NOMO-1 treated with dmso at 0.1 percent for 144 hours (cell line): ENCODE measurements around the gene RXFP1.

ENCODE experiments used
- DNase-seq: peaks from one replicate; lab custom pipeline; 2025; ENCODE audit not compliant: unreplicated experiment; lab: John Stamatoyannopoulos, UW

RXFP1 gene

DNA sequence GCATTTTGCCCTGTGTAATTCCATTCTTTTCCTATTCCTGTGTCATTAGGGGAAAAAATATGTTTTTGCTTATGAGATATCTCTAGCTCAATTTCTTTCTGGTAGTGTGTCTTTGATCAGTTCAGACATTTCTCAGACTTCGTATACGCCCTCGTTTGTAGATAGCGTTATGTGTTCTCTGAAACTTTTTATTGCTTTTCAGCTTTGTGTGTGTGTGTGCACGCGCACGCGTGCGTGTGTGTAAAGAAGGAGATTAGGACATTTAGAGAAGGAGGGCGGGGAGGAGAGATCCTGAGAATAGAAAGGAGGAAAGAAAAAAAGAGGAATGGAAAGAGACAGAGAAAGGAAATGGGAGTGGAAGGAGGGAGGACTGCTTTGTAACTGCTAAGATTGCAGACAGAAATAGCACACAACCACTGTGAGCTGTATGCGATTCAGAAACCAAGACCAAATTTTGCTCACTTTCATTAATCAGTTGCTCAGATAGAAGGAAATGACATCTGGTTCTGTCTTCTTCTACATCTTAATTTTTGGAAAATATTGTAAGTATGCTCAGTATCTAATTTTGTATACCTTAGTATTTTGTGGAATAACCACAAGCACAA is at the start of gene RXFP1:
Gene RXFP1, plus strand, starts transcription at position 399 of the 605 bp plus-strand sequence. Its CDS starts 95 bp downstream, at position 494.
- DNase-seq, result no peak

- DNase-seq, result no peak
These were observed 39.9 kb upstream of the RXFP1 start for GRCh38 chr4:158481811-158482210.

- DNase-seq, result peak; percentile 11
These were observed 37.4 kb upstream of the RXFP1 start for GRCh38 chr4:158484173-158484885.

DNA sequence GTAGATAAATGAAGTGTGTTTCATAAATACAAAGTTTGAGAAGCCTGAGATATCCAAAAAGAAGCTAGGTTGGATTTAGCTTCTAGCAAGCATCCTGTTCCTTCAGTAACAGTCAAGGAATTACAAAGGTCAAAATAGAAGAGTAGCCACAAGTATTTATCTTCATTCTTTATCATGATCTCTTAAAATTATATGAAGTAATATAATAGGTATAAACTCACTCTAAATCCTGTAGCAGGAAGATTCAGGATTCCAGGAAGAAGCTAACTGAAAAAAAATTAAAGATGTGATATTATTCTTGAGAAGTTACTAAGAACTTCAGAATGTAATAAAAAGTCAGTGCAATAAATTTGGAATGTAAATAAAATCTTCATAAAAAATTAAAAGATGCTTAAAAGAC is 31.1 kb upstream of the RXFP1 start:
- DNase-seq, result no peak

GRCh38 chr4:158492391-158492790 is 29.3 kb upstream of the RXFP1 start:
- no peak for DNase-seq

DNA sequence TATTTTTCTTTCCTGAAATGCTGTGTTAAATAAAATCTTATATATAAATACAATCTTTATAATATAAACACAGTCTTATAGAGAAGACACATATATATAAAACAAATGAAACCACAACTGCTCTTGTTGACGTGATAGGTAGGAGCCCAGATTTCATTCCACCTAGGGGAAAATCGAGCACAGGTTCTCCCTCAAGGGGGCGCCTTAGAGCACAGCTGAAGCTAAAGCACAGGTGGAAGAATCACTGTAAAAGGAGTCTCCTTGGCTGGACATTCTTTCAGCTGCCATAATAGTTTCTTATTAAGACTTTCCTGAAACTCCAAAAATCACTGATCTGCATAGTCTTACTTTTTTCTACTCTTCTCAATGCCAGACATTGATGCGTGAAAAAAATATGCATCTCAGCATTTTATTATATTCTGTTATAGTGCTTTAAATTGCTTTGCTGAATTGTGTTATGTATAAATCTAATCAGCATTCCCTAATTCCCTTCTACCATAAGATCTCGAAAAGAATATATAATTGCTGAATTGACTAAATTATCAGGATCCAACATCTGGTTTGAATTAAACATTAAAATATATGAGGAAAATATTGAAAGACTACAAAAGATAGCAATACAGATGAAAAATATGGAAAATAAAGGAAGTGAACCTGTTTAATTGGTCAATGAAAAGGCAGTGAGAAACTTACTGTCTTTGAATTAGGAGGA is 25.5 kb upstream of the RXFP1 start:
- DNase-seq, result peak; percentile 12

DNA sequence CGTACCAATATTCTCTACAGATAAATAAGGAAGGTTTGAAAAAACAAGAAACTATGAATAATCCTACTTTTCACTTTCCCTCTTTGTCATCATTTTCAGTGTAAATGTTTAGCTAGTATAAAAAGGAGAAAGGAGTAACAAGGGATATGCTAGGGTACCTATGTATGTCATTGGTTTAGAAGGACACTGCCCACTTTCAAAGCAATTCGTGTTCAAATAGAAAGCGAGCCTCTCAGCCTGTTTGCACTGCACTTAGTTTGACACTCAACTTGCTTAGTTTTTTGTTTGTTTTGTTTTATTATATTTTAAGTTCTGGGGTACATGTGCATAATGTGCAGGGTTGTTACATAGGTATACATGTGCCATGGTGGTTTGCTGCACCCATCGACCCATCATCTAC is 21.6 kb upstream of the RXFP1 start:
- no peak for DNase-seq

GRCh38 chr4:158513256-158513655 is 8.4 kb upstream of the RXFP1 start:
- DNase-seq, result peak; percentile 38

DNA sequence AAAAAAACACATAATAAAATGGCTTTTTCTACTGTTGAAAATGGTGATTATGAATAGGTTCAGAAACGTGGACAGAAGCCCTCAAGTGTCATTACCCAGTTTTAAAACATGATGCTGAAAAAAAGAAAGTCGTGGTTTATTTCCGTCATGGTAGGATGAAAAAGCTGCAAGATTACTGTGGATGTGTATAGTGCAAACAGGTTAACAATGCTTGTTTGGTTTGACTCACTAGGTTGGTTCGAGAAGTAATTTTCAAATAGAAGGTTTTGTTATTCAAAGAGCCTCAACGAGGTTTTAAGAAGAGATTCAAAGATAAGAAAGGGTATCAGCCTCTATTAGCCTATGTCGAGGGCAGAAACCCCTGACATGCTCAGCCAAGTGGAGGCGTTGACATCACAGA is 2.5 kb upstream of the RXFP1 start:
- DNase-seq, result no peak

GRCh38 chr4:158523990-158524535 is 2.4 kb downstream of the RXFP1 start:
- DNase-seq, result no peak

- no peak for DNase-seq
These were observed 5.8 kb downstream of the RXFP1 start for GRCh38 chr4:158527516-158527915.

GRCh38 chr4:158529505-158529904 is 7.8 kb downstream of the RXFP1 start:
- no peak for DNase-seq

- DNase-seq, result no peak
These were observed 8.7 kb downstream of the RXFP1 start for GRCh38 chr4:158530381-158530780.

GRCh38 chr4:158530898-158531297 is 9.2 kb downstream of the RXFP1 start:
- no peak for DNase-seq

DNA sequence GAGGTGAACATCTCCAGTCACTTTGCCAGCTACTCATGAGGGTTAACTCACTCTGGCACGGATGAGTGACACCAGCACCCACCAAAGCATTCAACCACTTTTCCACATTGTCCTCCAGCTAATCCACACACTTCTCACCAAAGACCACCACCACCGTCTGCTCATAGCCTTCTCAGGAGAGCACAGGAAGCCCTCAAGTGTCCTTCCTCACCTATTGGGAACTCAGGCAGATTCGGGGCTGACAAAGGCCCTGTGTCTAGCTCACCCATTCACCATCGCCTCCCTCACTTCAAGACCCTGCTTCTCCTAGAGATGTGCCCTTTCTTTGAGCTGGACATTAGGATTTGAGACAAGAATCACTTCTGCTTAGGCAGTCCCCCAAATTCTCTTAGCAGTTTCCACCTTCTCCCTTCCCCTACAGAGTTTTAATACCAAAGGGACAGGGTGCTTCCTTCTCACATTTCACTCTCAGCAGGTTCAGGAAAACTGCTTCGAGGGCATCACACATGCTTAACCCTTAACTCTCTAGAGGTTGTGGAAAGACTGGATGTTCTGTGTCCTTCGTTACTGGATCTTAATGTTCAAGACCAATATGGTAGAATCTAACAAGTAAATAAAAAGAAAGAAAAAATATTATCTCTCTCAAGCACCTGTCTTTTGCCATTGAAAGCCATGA is 11.0 kb downstream of the RXFP1 start:
- no peak for DNase-seq

- DNase-seq, result no peak
These were observed 13.0 kb downstream of the RXFP1 start for GRCh38 chr4:158534727-158535126.

- peak; percentile 20 for DNase-seq
These were observed 13.5 kb downstream of the RXFP1 start for GRCh38 chr4:158535130-158535614.

DNA sequence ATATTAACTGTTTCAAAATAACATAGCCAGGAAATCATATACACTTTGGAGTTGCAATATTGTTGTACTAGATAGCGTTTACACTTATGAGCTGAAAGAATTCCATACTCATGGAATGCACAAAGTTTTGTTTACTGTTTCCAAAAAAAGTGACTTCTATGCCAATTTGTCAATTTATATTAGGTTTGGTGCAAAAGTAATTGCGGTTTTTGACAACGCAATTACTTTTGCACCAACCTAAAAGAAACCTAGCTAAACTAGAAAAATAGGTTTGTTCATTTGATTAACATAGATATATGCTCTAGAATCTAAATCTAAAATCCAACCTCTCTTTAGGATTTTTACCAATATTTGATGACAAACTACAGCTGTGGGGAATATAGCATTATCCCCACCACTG is 15.2 kb downstream of the RXFP1 start:
- no peak for DNase-seq

- no peak for DNase-seq
These were observed 16.5 kb downstream of the RXFP1 start for GRCh38 chr4:158538176-158538575.

- peak; percentile 30 for DNase-seq
These were observed 17.2 kb downstream of the RXFP1 start for GRCh38 chr4:158538911-158539310.
